OCI-M1 (cell line): Measurements from ENCODE around the gene IMMP2L.
"Not testable (repeated sequence)": the region's sequence is repeated elsewhere in the genome, so short reads cannot be mapped to it uniquely, and the experiment has no call there.

ENCODE experiments used
- DNase-seq: peaks from one replicate; lab custom pipeline; 2025; lab: John Stamatoyannopoulos, UW

IMMP2L gene

GRCh38 chr7:111333010-111333409 lies 229.3 kb downstream of the IMMP2L start:
- no peak for DNase-seq

GRCh38 chr7:111330235-111330523 lies 232.1 kb downstream of the IMMP2L start:
- DNase-seq, result no peak

GRCh38 chr7:111329367-111330234 lies 232.7 kb downstream of the IMMP2L start:
- peak; percentile 81 for DNase-seq

GRCh38 chr7:111328487-111328886 lies 233.8 kb downstream of the IMMP2L start:
- DNase-seq, result peak; percentile 45

- DNase-seq, result no peak
Measured at GRCh38 chr7:111324776-111325175, 237.5 kb downstream of the IMMP2L start.

GRCh38 chr7:111324228-111324627 lies 238.1 kb downstream of the IMMP2L start:
- DNase-seq, result peak; percentile 43

GRCh38 chr7:111323670-111324069 lies 238.6 kb downstream of the IMMP2L start:
- DNase-seq, result not testable (repeated sequence)

GRCh38 chr7:111320133-111320532 lies 242.2 kb downstream of the IMMP2L start:
- DNase-seq, result peak; percentile 39

GRCh38 chr7:111312966-111313365 lies 249.3 kb downstream of the IMMP2L start:
- DNase-seq, result peak; percentile 25

- DNase-seq, result no peak
Measured at GRCh38 chr7:111308691-111309090, 253.6 kb downstream of the IMMP2L start.

- DNase-seq, result no peak
Measured at GRCh38 chr7:111301891-111302290, 260.4 kb downstream of the IMMP2L start.

- no peak for DNase-seq
Measured at GRCh38 chr7:111294494-111294893, 267.8 kb downstream of the IMMP2L start.

GRCh38 chr7:111292026-111292470 lies 270.2 kb downstream of the IMMP2L start:
- DNase-seq, result peak; percentile 4

GRCh38 chr7:111290982-111291381 lies 271.3 kb downstream of the IMMP2L start:
- no peak for DNase-seq

GRCh38 chr7:111290419-111290818 lies 271.9 kb downstream of the IMMP2L start:
- DNase-seq, result peak; percentile 33

- DNase-seq, result not testable (repeated sequence)
Measured at GRCh38 chr7:111288441-111288840, 273.9 kb downstream of the IMMP2L start.

GRCh38 chr7:111282626-111283025 lies 279.7 kb downstream of the IMMP2L start:
- no peak for DNase-seq

- no peak for DNase-seq
Measured at GRCh38 chr7:111274857-111275256, 287.4 kb downstream of the IMMP2L start.

- DNase-seq, result peak; percentile 24
Measured at GRCh38 chr7:111272092-111272491, 290.2 kb downstream of the IMMP2L start.

- DNase-seq, result not testable (repeated sequence)
Measured at GRCh38 chr7:111270794-111271193, 291.5 kb downstream of the IMMP2L start.

- peak; percentile 4 for DNase-seq
Measured at GRCh38 chr7:111268941-111269340, 293.4 kb downstream of the IMMP2L start.

GRCh38 chr7:111266613-111267012 lies 295.7 kb downstream of the IMMP2L start:
- DNase-seq, result no peak

- no peak for DNase-seq
Measured at GRCh38 chr7:111265394-111265793, 296.9 kb downstream of the IMMP2L start.

- DNase-seq, result no peak
Measured at GRCh38 chr7:111264981-111265380, 297.3 kb downstream of the IMMP2L start.
